HL-60 (cell line): ENCODE data around the gene PLCH2.

Experiments used
- CTCF ChIP-seq: IDR thresholded peaks from one replicate; pipeline ENCODE4 v1.5.1; 2011; ENCODE audit warnings: low read length, control low read depth, inconsistent platforms; ENCODE audit not compliant: insufficient read depth
- GABPA ChIP-seq: IDR thresholded peaks from 2 replicates; pipeline ENCODE4 v1.6.1; 2012; ENCODE audit warnings: low read depth
- POLR2AphosphoS5 ChIP-seq: IDR thresholded peaks from 2 replicates; pipeline ENCODE4 v1.6.1; 2012; ENCODE audit warnings: low read depth
- REST ChIP-seq: IDR thresholded peaks from 2 replicates; pipeline ENCODE4 v1.6.1; 2012; ENCODE audit warnings: low read depth; ENCODE audit not compliant: insufficient replicate concordance

DNA sequence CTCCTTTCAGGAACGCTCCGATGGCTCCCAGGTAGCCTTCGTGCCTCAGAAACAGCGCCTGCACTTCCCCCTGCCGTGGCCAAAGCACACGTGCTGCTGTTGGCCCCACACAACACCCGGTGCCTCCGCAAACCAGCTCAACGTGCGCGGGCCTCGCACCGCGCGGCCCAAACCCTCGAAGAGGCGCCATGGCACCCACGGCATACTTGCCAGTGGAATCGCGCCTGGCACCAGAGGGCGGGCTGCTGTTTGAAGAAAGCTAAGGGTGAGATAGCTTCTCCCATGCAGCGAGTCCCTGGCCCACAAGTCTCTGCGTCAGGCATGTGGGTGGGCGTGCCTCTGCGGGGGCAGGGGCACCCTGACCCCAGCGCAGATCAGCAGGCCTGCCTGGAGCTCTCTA is 42.4 kb downstream of the PLCH2 start:
- TF ChIP-seq REST: no peak
- no peak for TF ChIP-seq POLR2AphosphoS5
- no peak for TF ChIP-seq CTCF
- no peak for TF ChIP-seq GABPA
